ENCODE results near the gene KIAA0040. TPM values are rescaled to one million over a fixed set of nuclear protein-coding genes. Genes with fewer than 3 reads are reported as not detected.

KIAA0040 gene
- total and polyA plus RNA-seq, 2 experiments from 2014 or later = 0.04 to 0.22 TPM

DNA sequence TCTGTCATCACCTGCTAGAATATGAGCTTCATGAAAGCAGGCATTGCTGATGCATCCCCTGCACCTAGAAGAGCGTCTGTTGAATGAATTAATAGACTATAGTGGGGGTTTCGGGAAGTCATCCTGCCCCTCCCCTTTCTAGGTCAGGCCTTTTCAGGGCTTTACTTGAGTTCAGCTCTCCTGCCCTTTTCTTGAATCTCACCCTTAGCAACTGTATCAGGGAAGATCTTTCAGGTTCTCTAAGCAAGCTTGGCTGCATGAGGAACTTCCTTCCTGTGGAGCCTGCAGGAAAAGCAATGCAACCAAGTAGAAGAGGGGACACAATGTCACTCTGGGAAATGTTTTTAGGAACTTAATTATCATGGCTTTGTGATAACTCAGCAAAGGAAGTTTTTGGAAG lies 27.2 kb upstream of the KIAA0040 start:
- TF ChIP-seq EZH2 (IDR thresholded peaks at IDR 0.05; ENCODE audit: insufficient read depth, poor library complexity, severe bottlenecking) (no peak), EZH2phosphoT487 (IDR thresholded peaks at IDR 0.05; ENCODE audit: insufficient read depth, low read depth) (no peak)
- no peak overlapping the region for H3K27ac ChIP-seq
- in situ Hi-C loops (cut with MboI) = no loop called here

DNA sequence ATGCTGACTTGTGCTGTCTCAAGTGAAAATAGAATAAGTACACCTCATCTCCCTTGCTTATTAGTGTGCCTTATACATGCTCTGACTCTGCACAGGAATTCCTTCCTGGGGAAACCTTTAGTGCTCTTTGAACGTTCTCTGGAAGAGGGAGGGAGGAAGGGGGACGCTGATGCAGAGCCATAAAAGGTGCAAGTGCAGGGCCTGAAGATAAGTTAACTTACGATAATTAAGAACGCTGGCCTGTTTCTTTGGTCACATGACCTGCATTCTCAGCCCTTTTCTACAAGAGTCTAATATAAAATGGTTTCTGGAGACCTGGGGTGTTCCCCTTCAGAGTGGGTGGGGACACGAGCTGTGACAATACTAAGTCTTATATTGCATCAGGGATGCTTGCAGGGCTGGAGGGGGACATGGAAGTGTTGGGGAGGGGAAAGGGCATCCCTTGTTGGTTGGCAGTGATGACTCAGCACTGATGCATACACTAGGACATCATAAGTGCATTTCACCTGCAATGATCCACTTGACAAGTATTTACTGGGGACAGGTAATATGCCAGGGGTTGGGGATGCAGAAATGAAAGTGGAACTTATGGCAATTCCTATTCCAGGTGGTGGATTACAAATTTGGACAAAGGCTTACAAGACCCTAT lies 26.3 kb upstream of the KIAA0040 start:
- H3K27ac ChIP-seq = no peak overlapping the region
- no peaks in the 10 kb centered on the region for H3K9me3 ChIP-seq (ENCODE audit: low read depth)
- WGBS, 2 experiments (ENCODE audit: low coverage in 1 of 2, low lambda C conversion rate in 2 of 2, missing lambda C conversion rate in 2 of 2) = 36 to 44% methylated on average over 5 of the region's 5 CpGs
- H3K9ac ChIP-seq = no peak overlapping the region
- H3K4me2 ChIP-seq (ENCODE audit: unreplicated experiment) = no peak overlapping the region
- in situ Hi-C loops (cut with MboI) = no loop called here
- H3K36me3 ChIP-seq (ENCODE audit: low read depth) = no peaks in the 10 kb centered on the region
- H3K27me3 ChIP-seq (replicated peaks; ENCODE audit: insufficient read depth) = no peaks in the 10 kb centered on the region
- no peak overlapping the region for H3K4me3 ChIP-seq
- no peaks in the 10 kb centered on the region for H4K20me1 ChIP-seq (ENCODE audit: insufficient read depth)
- TF ChIP-seq EZH2 (IDR thresholded peaks at IDR 0.05; ENCODE audit: insufficient read depth, poor library complexity, severe bottlenecking) (no peak), EZH2phosphoT487 (IDR thresholded peaks at IDR 0.05; ENCODE audit: insufficient read depth, low read depth) (no peak)
- H3K4me1 ChIP-seq (ENCODE audit: insufficient read depth) = no peaks in the 10 kb centered on the region
- no peaks in the 10 kb centered on the region for H3K79me2 ChIP-seq (ENCODE audit: insufficient read depth)
- H3F3A ChIP-seq (ENCODE audit: insufficient read depth) = no peaks in the 10 kb centered on the region
- H3K9me2 ChIP-seq (ENCODE audit: insufficient read depth) = no peaks in the 10 kb centered on the region
- H2AFZ ChIP-seq = no peak overlapping the region
- no peak for DNase-seq

More for the DNA sequence above, 27.2 kb upstream of the KIAA0040 start:
- Histone ChIP-seq H2AFZ (no peak overlapping the region), H3K9me2 (ENCODE audit: insufficient read depth) (no peaks in the 10 kb centered on the region), H3F3A (ENCODE audit: insufficient read depth) (no peaks in the 10 kb centered on the region), H3K9me3 (ENCODE audit: low read depth) (no peaks in the 10 kb centered on the region), H3K4me1 (ENCODE audit: insufficient read depth) (no peaks in the 10 kb centered on the region), H4K20me1 (ENCODE audit: insufficient read depth) (no peaks in the 10 kb centered on the region), H3K4me3 (no peak overlapping the region), H3K36me3 (ENCODE audit: low read depth) (no peaks in the 10 kb centered on the region), H3K4me2 (ENCODE audit: unreplicated experiment) (no peak overlapping the region), H3K27me3 (replicated peaks; ENCODE audit: insufficient read depth) (no peaks in the 10 kb centered on the region), H3K79me2 (ENCODE audit: insufficient read depth) (no peaks in the 10 kb centered on the region), H3K9ac (no peak overlapping the region)
- 39 to 45% methylated on average over 2 of the region's 2 CpGs for WGBS, 2 experiments (ENCODE audit: low coverage in 1 of 2, low lambda C conversion rate in 2 of 2, missing lambda C conversion rate in 2 of 2)
- DNase-seq = no peak

DNA sequence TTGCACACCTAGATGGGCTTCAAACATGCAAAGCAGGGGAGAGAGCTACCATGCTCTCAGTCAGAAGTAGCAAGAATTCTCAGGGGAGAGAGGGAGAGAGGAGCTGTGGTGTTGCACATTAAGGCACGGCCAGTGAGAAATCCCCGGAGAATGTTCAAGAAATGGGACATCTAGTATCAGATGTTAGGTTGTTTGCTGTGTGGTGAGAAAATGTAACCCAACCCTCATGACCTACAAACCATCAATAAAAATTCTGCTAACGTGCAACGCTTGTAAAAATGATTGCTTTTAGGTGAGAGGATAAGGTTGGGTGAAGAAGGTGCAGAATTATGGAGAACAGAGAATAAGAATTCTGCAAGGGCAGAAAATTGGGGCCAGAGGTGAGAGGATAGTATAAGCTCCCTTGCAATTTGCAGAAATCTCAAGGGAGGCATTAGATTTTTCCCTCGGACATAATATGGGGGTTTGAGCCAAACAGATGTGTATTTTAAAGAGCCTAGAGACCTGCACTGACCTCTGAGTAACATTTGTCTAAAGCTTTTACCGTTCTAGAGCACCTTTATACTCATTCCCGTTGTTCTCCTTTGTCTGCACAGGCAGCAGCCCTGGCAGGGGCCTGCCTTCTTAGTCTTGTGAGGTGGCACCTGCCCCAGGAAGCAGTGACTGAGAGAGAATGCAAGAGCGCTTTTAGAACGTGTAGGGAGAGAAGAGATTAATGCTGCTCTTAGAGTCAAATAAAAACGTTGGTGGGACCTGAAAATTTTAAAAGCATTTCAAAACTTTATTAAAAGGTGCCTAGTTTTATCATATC lies 25.4 kb upstream of the KIAA0040 start:
- H3K9me2 ChIP-seq (ENCODE audit: insufficient read depth) = no peaks in the 10 kb centered on the region
- DNase-seq = no peak
- H2AFZ ChIP-seq = no peak overlapping the region
- H3K79me2 ChIP-seq (ENCODE audit: insufficient read depth) = no peaks in the 10 kb centered on the region
- WGBS, 2 experiments (ENCODE audit: low coverage in 1 of 2, low lambda C conversion rate in 2 of 2, missing lambda C conversion rate in 2 of 2) = 33 to 37% methylated on average over 10 of the region's 10 CpGs
- no peak overlapping the region for H3K4me2 ChIP-seq (ENCODE audit: unreplicated experiment)
- H3F3A ChIP-seq (ENCODE audit: insufficient read depth) = no peaks in the 10 kb centered on the region
- in situ Hi-C loops (cut with MboI) = no loop called here
- no peaks in the 10 kb centered on the region for H3K36me3 ChIP-seq (ENCODE audit: low read depth)
- TF ChIP-seq EZH2phosphoT487 (IDR thresholded peaks at IDR 0.05; ENCODE audit: insufficient read depth, low read depth) (no peak), EZH2 (IDR thresholded peaks at IDR 0.05; ENCODE audit: insufficient read depth, poor library complexity, severe bottlenecking) (no peak)
- H3K4me1 ChIP-seq (ENCODE audit: insufficient read depth) = no peaks in the 10 kb centered on the region
- H3K9me3 ChIP-seq (ENCODE audit: low read depth) = no peaks in the 10 kb centered on the region
- no peak overlapping the region for H3K4me3 ChIP-seq
- H3K9ac ChIP-seq = no peak overlapping the region
- no peaks in the 10 kb centered on the region for H4K20me1 ChIP-seq (ENCODE audit: insufficient read depth)
- no peak overlapping the region for H3K27ac ChIP-seq
- no peaks in the 10 kb centered on the region for H3K27me3 ChIP-seq (replicated peaks; ENCODE audit: insufficient read depth)

DNA sequence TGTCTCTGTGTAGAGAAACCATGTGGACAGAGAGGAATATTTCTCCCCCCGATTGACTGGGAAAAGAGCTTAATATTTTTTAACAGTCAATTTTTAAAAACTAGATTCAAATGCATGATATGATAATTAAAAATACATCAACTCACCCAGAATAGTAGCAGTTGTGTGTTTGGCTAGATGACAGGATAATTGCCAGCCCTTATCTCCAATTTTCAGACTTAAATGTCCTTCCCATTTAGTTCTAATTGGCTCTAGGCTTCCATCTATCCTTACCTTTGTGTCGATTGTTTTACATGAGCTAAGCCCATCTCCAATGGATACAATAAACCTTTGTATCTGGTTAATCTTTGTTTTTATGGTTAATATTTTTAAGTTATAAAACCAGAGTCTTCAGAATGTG lies 23.9 kb upstream of the KIAA0040 start:
- in situ Hi-C loops (cut with MboI) = no loop called here
- WGBS, 2 experiments (ENCODE audit: low coverage in 1 of 2, low lambda C conversion rate in 2 of 2, missing lambda C conversion rate in 2 of 2) = 53 to 60% methylated on average over 2 of the region's 2 CpGs
- no peak for TF ChIP-seq EZH2phosphoT487 (IDR thresholded peaks at IDR 0.05; ENCODE audit: insufficient read depth, low read depth)
- no peak for DNase-seq
- Histone ChIP-seq H3K79me2 (ENCODE audit: insufficient read depth) (no peaks in the 10 kb centered on the region), H3K9me2 (ENCODE audit: insufficient read depth) (no peaks in the 10 kb centered on the region), H3K27me3 (replicated peaks; ENCODE audit: insufficient read depth) (no peaks in the 10 kb centered on the region), H3F3A (ENCODE audit: insufficient read depth) (no peaks in the 10 kb centered on the region), H2AFZ (no peak overlapping the region), H3K4me2 (ENCODE audit: unreplicated experiment) (no peak overlapping the region), H3K9ac (no peak overlapping the region), H3K36me3 (ENCODE audit: low read depth) (no peaks in the 10 kb centered on the region), H4K20me1 (ENCODE audit: insufficient read depth) (no peaks in the 10 kb centered on the region), H3K9me3 (ENCODE audit: low read depth) (no peaks in the 10 kb centered on the region), H3K4me3 (no peak overlapping the region), H3K27ac (no peak overlapping the region), H3K4me1 (ENCODE audit: insufficient read depth) (no peaks in the 10 kb centered on the region)

All from GM23248 (cell line).